C4-2B (cell line): ENCODE measurements around the gene CPSF4.

Experiments used
- CTCF ChIP-seq: fragments of 450-650 bp; conservative IDR thresholded peaks from 2 replicates; pipeline ENCODE4 v1.5.1; 2017; ENCODE audit warnings: mild to moderate bottlenecking
- ZFX ChIP-seq: fragments of 450-650 bp; IDR thresholded peaks from 2 replicates; pipeline ENCODE4 v1.6.1; 2017

GRCh38 chr7:99468336-99468918 lies 29.7 kb downstream of the CPSF4 start:
- TF ChIP-seq CTCF (no peak), ZFX (no peak)
